Measurements from ENCODE around the gene TDRD15. TPM values are rescaled to one million over a fixed set of nuclear protein-coding genes. Genes with fewer than 3 reads are reported as not detected.

TDRD15 gene
- total and polyA plus RNA-seq, 4 donors: 0.09 to 0.75 (median 0.42) TPM

- no peaks in the 10 kb centered on the region for H3K27me3 ChIP-seq (ENCODE audit: control insufficient read depth in 4 of 4, insufficient read depth in 4 of 4, low read length in 3 of 4)
- H3K27ac ChIP-seq (ENCODE audit: low read depth in 1 of 2, low read length in 2 of 2): no peak overlapping the region
- H3K4me3 ChIP-seq (ENCODE audit: low read depth in 1 of 3, low read length in 3 of 3): no peak overlapping the region
- no peak for DNase-seq (ENCODE audit: low spot score)
- H3K9me3 ChIP-seq (ENCODE audit: control insufficient read depth in 4 of 4, low read length in 3 of 4): no peaks in the 10 kb centered on the region
- WGBS: 26% methylated on average over 3 of the region's 3 CpGs
- peaks cover 0 to 5% (median 4%) of the 10 kb centered on the region in 4 donors for H3K4me1 ChIP-seq (ENCODE audit: control insufficient read depth in 4 of 4, insufficient read depth in 4 of 4, low read length in 3 of 4)
- TF ChIP-seq FOXA2 (IDR thresholded peaks at IDR 0.05) (peak; percentile 9), GABPA (IDR thresholded peaks at IDR 0.05 in 1 of 2, conservative IDR thresholded peaks at IDR 0.05 in 1 of 2) (no peak), REST (IDR thresholded peaks at IDR 0.05) (no peak), YY1 (IDR thresholded peaks at IDR 0.05) (peak; percentile 22), HNF4A (conservative IDR thresholded peaks at IDR 0.05) (peak; percentile 23 to 28)
- H3K9ac ChIP-seq (ENCODE audit: low read depth in 1 of 2, low read length in 2 of 2): no peak overlapping the region
- no peaks in the 10 kb centered on the region for H3K36me3 ChIP-seq (ENCODE audit: control insufficient read depth in 4 of 4, insufficient read depth in 3 of 4, low read depth in 1 of 4, low read length in 3 of 4)
Measured at GRCh38 chr2:21155365-21156136, 31.8 kb downstream of the TDRD15 start.

GRCh38 chr2:21161122-21161521 lies 37.4 kb downstream of the TDRD15 start:
- no peak overlapping the region for H3K4me3 ChIP-seq (ENCODE audit: low read depth in 1 of 3, low read length in 3 of 3)
- H3K4me1 ChIP-seq (ENCODE audit: control insufficient read depth in 4 of 4, insufficient read depth in 4 of 4, low read length in 3 of 4): no peaks in the 10 kb centered on the region
- DNase-seq (ENCODE audit: low spot score): no peak
- no peaks in the 10 kb centered on the region for H3K9me3 ChIP-seq (ENCODE audit: control insufficient read depth in 4 of 4, low read length in 3 of 4)
- no peak for TF ChIP-seq MAX (IDR thresholded peaks at IDR 0.05)
- no peak for TF ChIP-seq RXRA (IDR thresholded peaks at IDR 0.05)
- no peak for TF ChIP-seq EGR1 (IDR thresholded peaks at IDR 0.05; ENCODE audit: low read depth in 2 of 2)
- no peak for TF ChIP-seq ATF3 (IDR thresholded peaks at IDR 0.05)
- TF ChIP-seq FOXA2 (IDR thresholded peaks at IDR 0.05): no peak
- no peak for TF ChIP-seq RAD21 (IDR thresholded peaks at IDR 0.05)
- no peak for TF ChIP-seq CTCF (IDR thresholded peaks at IDR 0.05; ENCODE audit: low read depth, low read length, missing input control)
- no peak for TF ChIP-seq YY1 (IDR thresholded peaks at IDR 0.05)
- TF ChIP-seq NR2F2 (IDR thresholded peaks at IDR 0.05): no peak
- TF ChIP-seq GABPA (IDR thresholded peaks at IDR 0.05 in 1 of 2, conservative IDR thresholded peaks at IDR 0.05 in 1 of 2): no peak
- H3K27me3 ChIP-seq (ENCODE audit: control insufficient read depth in 4 of 4, insufficient read depth in 4 of 4, low read length in 3 of 4): no peaks in the 10 kb centered on the region
- 97% methylated on average over 6 of the region's 6 CpGs for WGBS
- H3K27ac ChIP-seq (ENCODE audit: low read depth in 1 of 2, low read length in 2 of 2): no peak overlapping the region
- H3K9ac ChIP-seq (ENCODE audit: low read depth in 1 of 2, low read length in 2 of 2): no peak overlapping the region
- no peaks in the 10 kb centered on the region for H3K36me3 ChIP-seq (ENCODE audit: control insufficient read depth in 4 of 4, insufficient read depth in 3 of 4, low read depth in 1 of 4, low read length in 3 of 4)
